T-helper 1 cell treated with Interleukin-12 subunit alpha and Interleukin-12 subunit beta and Interleukin-4 antibody, amounts not matched to agents 30 ng/mL and 1 ng/mL, for 36 hours (primary cell): ENCODE measurements around the gene DRGX. TPM values are rescaled to one million over a fixed set of nuclear protein-coding genes. Genes with fewer than 3 reads are reported as not detected.

Experiments
- intact Hi-C: fragments of 100-400 bp; cut with micrococcal nuclease; formaldehyde crosslinking; loops from one replicate; pipeline ENCODE4 v1.15.1; 2024
- total RNA-seq: library from RNA; stranded (reverse); gene quantifications from 2 replicates; pipeline ENCODE4 v1.2.3, GENCODE V29; 2022

The DRGX gene
- total RNA-seq: not detected in 2 replicates

- intact Hi-C loops: no loop called here
These were observed at the start of gene DRGX for GRCh38 chr10:49395741-49396665. Gene DRGX (minus strand): TSS chr10:49396089. CDS start chr10:49395440, 649 bp downstream.

- intact Hi-C loops: no loop called here
These were observed 48.5 kb upstream of the DRGX start for GRCh38 chr10:49444349-49444748.

DNA sequence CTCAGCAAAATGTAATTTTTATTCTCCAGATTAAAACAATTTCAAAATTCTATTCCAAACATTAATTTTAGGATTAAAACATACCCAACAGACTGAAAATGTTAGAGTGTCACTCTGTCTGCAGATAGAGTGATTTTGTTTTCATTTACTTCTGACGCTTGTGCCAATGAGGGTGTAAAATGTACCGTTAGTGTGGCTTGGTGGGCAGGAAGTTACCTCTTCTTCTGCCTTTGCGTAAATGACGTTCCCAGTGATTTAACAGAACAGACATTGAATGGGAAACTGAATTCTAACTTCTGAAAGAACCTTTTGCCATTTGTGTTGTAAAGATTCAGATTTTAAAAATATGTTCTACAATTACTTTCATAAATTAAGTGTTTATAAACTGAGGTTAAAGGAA lies 47.0 kb upstream of the DRGX start:
- intact Hi-C loops: no loop called here

DNA sequence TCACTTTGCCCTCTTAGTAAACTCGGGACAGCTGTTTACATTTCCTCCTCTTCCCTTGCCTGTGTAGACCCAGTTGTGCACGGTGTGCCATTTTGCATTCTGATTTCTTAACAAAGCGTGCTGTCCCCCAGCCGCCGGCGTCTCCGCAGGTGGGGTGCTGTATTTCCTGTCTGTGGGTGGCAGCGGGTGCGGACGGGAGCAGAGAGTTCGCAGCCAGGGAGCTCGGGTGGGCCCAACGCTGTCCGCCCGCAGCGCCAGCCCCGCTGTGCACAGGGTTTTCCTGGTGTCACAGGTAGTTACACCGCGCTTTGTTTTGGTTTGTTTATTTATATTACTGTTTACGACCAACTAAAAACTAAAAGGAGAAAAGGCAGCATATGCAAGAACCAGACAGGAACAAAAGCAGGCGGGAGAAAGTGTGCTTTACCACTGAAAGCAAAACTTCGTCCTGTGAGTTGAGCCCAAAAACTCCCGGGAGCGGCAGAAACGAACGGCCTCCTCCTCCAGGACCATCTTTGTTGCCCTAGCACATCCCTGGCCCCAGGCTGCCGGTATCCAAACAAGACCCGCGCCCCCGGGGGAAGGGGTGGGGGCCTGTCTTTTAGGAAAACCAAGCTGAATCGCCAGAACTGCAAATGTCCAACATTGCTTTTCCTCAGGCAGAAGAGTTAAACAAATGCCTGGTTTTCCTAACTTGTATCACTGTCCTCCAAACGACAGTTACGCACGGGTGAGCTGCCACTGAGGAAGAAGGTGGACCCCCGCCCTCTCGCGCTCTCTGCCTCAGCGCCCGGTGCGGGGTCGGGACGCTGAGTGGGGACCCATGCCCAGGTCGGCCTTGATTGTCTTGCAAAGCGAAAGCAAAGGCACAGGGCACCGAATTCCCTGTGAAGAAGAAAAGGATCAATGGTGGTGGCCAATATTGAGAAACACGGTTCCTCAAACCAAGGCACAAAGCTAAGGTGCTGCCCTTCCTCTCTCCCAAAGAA lies 45.9 kb upstream of the DRGX start:
- intact Hi-C loops: no loop called here

DNA sequence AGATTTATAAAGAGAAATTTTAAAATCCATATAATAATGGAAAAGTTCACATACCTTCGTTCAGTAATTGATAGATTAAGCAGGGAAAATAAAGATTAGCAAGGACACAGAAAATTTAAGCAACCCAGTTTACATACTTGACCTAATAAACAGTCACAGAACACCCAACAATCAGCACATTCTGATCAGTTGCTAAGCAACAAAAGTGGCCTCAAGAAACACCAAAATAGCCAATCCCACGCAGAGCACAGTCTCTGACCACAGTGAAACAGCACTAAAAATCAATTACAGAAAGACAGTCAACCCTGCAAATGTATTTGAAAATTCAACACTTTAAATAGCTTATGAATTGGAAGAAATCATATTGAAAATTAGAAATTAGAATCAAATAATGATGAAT lies 39.3 kb upstream of the DRGX start:
- intact Hi-C loops: no loop called here

DNA sequence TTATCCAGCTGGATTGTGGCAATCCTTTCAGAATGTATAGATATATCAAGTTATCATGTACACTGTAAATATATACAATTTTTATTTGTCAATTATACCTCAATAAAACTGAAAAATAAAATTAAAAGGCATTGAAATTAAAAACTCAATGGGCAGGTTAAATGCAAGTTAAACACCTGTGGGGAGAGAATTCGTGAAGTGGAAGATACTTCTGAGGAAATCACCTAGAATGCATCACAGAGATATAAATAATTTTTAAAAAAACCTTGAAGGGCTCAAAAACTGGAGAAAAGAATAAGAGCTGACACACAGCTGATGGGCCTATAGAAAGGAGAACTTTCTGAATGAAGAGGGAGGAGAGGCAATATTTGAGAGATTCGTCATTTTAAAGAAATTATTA lies 37.2 kb upstream of the DRGX start:
- intact Hi-C loops: no loop called here

DNA sequence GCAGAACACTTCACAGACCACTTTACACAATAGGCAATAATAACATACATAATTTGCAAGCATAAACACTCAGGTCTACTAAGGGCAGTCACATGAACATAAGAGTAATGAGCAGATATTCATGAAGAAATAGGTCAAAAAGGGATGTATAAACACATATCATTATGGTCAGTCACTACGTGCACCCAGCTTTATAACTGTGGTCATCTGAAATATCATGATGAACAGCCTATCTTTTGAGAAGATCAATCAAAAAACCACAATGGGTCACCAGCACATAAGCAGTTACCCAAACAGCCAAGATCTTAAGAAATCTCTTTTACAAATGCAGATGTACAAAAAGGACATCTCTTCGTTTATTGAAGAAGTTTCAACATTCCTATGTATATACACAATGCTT lies 35.5 kb upstream of the DRGX start:
- intact Hi-C loops: no loop called here

GRCh38 chr10:49429458-49429857 lies 33.6 kb upstream of the DRGX start:
- intact Hi-C loops: no loop called here

- intact Hi-C loops: no loop called here
These were observed 30.8 kb upstream of the DRGX start for GRCh38 chr10:49426490-49427360.

GRCh38 chr10:49419005-49419404 lies 23.1 kb upstream of the DRGX start:
- intact Hi-C loops: no loop called here

- intact Hi-C loops: no loop called here
These were observed 22.4 kb upstream of the DRGX start for GRCh38 chr10:49418328-49418727.

DNA sequence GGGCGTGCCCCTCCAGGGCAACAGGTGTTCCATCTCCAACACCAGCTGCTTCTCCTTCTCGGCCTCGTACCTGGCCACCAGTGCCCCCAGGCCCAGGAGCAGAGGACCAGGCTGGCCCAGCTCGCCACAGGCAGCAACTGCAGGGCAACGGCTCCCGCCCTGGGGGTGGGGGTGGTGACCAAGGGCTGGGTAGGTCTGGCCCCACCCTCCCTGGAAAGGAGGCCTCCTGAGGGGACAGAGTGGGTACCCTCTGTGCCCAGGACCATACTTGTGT lies 22.1 kb upstream of the DRGX start:
- intact Hi-C loops: no loop called here

GRCh38 chr10:49417311-49418052 lies 21.6 kb upstream of the DRGX start:
- intact Hi-C loops: no loop called here

- intact Hi-C loops: no loop called here
These were observed 20.0 kb upstream of the DRGX start for GRCh38 chr10:49415846-49416245.

GRCh38 chr10:49415109-49415508 lies 19.2 kb upstream of the DRGX start:
- intact Hi-C loops: no loop called here

- intact Hi-C loops: no loop called here
These were observed 18.6 kb upstream of the DRGX start for GRCh38 chr10:49414496-49414895.

DNA sequence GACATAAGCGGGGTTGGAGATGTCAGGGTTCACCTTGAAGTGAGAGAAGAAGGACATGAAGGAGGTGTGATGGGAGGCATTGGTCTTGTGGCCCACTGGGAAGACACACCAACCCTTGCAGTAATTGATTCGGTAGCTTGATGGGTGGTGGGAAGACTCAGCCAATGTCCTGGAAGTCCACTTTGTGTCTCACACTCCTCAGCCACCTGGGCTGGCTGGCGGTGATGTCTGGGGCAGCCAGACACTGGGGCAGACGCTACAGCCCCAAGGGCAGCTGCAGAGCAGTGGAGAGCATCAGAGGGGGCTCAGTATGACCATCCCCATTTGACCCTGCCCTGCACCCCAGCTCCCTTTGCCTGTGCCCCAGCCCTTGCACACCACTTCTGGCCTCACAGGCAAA lies 16.7 kb upstream of the DRGX start:
- intact Hi-C loops: no loop called here

DNA sequence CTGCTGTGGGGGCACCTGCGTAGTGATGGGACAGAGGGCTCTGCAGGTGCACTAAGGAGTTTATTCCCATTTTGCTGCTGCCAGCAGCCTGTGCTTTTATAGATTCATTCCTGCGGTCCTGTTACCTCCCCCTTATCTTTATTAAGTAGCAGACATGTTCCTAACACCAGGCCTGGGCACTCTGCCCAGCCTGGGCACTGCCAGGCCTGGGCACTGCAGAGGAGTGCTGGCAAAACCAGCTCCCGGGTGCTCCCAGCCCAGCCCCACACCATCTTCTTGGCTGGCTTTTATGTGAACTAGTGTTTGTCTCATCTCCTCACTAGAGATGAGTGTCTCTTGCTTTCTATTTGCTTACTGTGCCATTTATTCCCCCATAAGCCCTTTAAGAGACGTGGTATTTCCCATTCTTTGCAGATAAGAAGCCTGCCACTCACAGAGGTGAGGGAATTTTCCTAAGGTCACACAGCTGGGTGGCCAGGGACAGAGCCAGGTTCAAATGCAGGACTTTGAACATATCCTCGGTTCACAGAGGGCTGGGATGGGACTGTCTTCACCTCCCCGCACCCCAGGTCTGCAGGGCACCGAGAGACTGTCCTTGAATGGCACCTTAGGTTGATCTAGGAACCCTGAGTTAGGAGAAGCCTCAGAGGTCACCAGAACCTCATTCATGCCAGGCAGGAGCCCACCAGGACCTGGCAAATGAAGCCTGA lies 14.6 kb upstream of the DRGX start:
- intact Hi-C loops: no loop called here

DNA sequence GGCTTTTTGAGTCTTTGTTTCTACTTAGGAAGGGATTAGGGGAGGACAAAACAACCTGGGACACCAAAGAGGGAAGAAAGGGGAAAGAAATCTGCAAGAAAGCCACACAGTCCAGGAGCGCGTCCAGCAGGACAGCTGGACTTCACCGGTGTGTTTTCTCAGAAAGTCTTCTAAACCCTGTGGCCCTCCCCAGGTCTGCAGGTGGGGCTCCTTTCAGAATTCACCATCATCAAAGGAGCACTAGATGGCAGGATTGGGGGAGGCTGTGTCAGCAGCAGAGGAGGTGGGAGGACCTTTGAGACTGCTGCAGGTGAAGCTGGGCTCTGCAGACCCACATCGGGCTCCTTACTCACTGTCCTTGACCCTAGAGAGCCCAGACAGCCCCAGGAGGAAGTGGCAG lies 13.9 kb upstream of the DRGX start:
- intact Hi-C loops: loop anchor here (5.0 to 10.0 kb wide), 2 partner anchors 355 to 427 kb away; partner anchors contain the start of gene OGDHL
